IMR-90 (cell line): Measurements from ENCODE around the gene MYOF. TPM values are rescaled to one million over a fixed set of nuclear protein-coding genes. Genes with fewer than 3 reads are reported as not detected.
A peak's percentile ranks its signal among the peaks of the same experiment; 100 is the strongest.
"Not testable (repeated sequence)": the region's sequence is repeated elsewhere in the genome, so short reads cannot be mapped to it uniquely, and the experiment has no call there.

ENCODE experiments used
- ATAC-seq: fragments of 200-7000 bp; cut with Tn5 transposase; 2 replicates; pipeline ENCODE4 v1.9.1; 2020; ENCODE audit warnings: low read depth, mild to moderate bottlenecking, moderate library complexity
- BruUV-seq: library from RNA; stranded (reverse); fragments of 400-500 nt; replicated peaks from 2 replicates; lab custom pipeline; 2021; lab: Mats Ljungman, UMichigan
- CTCF ChIA-PET: fragments of 300-600 bp; formaldehyde crosslinking; extraction: SDS; loops from one replicate; lab custom pipeline; 2021; ENCODE audit warnings: antibody characterized with exemption; lab: Yijun Ruan, JAX
- POLR2A ChIA-PET: fragments of 300-600 bp; sonication (Branson Sonifier 250); formaldehyde crosslinking; loops from one replicate; lab custom pipeline; 2022; ENCODE audit warnings: antibody characterized with exemption; ENCODE audit not compliant: unreplicated experiment; lab: Charles Lee
- DNase-seq: peaks from one replicate; pipeline ENCODE4 v3.0.0; 2013
- H2AFZ ChIP-seq: replicated peaks from 2 replicates; pipeline ENCODE3; 2013; ENCODE audit warnings: low read length, mild to moderate bottlenecking; ENCODE audit not compliant: poor library complexity
- H2AK5ac ChIP-seq: 2 replicates; pipeline ENCODE4 v1.6.1; 2013; ENCODE audit warnings: low read depth, low read length, inconsistent platforms
- H2AK9ac ChIP-seq: replicated peaks from 2 replicates; pipeline ENCODE3; 2013; ENCODE audit warnings: mild to moderate bottlenecking, low read depth, low read length, moderate library complexity; ENCODE audit not compliant: poor library complexity
- H2BK120ac ChIP-seq: 2 replicates; pipeline ENCODE4 v1.6.1; 2013; ENCODE audit warnings: low read depth, low read length, inconsistent platforms
- H2BK15ac ChIP-seq: 3 replicates; pipeline ENCODE4 v1.6.1; 2013; ENCODE audit warnings: low read depth, low read length, inconsistent platforms
- H2BK20ac ChIP-seq: 2 replicates; pipeline ENCODE4 v1.6.1; 2013; ENCODE audit warnings: low read depth, mild to moderate bottlenecking, inconsistent platforms, low read length, moderate library complexity
- H2BK5ac ChIP-seq: 2 replicates; pipeline ENCODE4 v1.6.1; 2013; ENCODE audit warnings: mild to moderate bottlenecking, low read depth, low read length, inconsistent platforms; ENCODE audit not compliant: poor library complexity, severe bottlenecking
- H3K14ac ChIP-seq: replicated peaks from 2 replicates; pipeline ENCODE4 v1.6.1; 2013; ENCODE audit warnings: low read depth, low read length, inconsistent platforms
- H3K18ac ChIP-seq: 2 replicates; pipeline ENCODE4 v1.6.1; 2013; ENCODE audit warnings: low read depth, low read length, control low read depth
- H3K23ac ChIP-seq: 2 replicates; pipeline ENCODE4 v1.6.1; 2013; ENCODE audit warnings: low read depth, low read length, inconsistent platforms
- H3K27ac ChIP-seq: 2 replicates; pipeline ENCODE4 v1.5.1; 2013; ENCODE audit warnings: mild to moderate bottlenecking, control low read depth, low read length; ENCODE audit not compliant: insufficient read depth
- H3K27me3 ChIP-seq: 2 replicates; pipeline ENCODE4 v1.6.1; 2013; ENCODE audit warnings: low read length; ENCODE audit not compliant: control insufficient read depth, insufficient read depth
- H3K36me3 ChIP-seq: 2 replicates; pipeline ENCODE4 v1.6.1; 2013; ENCODE audit warnings: low read length, mixed read lengths; ENCODE audit not compliant: control insufficient read depth, insufficient read depth
- H3K4ac ChIP-seq: 2 replicates; pipeline ENCODE4 v1.6.1; 2013; ENCODE audit warnings: low read depth, low read length, inconsistent platforms
- H3K4me1 ChIP-seq: 2 replicates; pipeline ENCODE4 v1.6.1; 2013; ENCODE audit warnings: low read length, mixed read lengths; ENCODE audit not compliant: control insufficient read depth, insufficient read depth
- H3K4me2 ChIP-seq: 2 replicates; pipeline ENCODE4 v1.6.1; 2013; ENCODE audit warnings: low read depth, mild to moderate bottlenecking, control low read depth, low read length, moderate library complexity
- H3K4me3 ChIP-seq: 2 replicates; pipeline ENCODE4 v1.5.1; 2013; ENCODE audit warnings: low read depth, mild to moderate bottlenecking, control low read depth, low read length, moderate library complexity; ENCODE audit not compliant: insufficient read depth
- H3K56ac ChIP-seq: 2 replicates; pipeline ENCODE4 v1.6.1; 2013; ENCODE audit warnings: low read length, inconsistent platforms; ENCODE audit not compliant: insufficient read depth; ENCODE audit errors: extremely low read depth
- H3K79me1 ChIP-seq, 2 experiments: 2 replicates each; pipeline ENCODE4 v1.6.1; 2013; ENCODE audit warnings: low read length in 2 of 2, inconsistent platforms in 1 of 2, low read depth in 1 of 2
- H3K9ac ChIP-seq: 2 replicates; pipeline ENCODE4 v1.6.1; 2013; ENCODE audit warnings: low read depth, low read length, control low read depth
- H3K9me1 ChIP-seq: 2 replicates; pipeline ENCODE4 v1.6.1; 2013; ENCODE audit warnings: low read length, inconsistent platforms; ENCODE audit not compliant: insufficient read depth
- H3K9me3 ChIP-seq: 2 replicates; pipeline ENCODE4 v1.6.1; 2013; ENCODE audit warnings: low read length; ENCODE audit not compliant: control insufficient read depth, insufficient read depth
- H4K20me1 ChIP-seq: 2 replicates; pipeline ENCODE4 v1.6.1; 2013; ENCODE audit warnings: low read length, inconsistent platforms; ENCODE audit not compliant: insufficient read depth
- H4K5ac ChIP-seq: 2 replicates; pipeline ENCODE4 v1.6.1; 2013; ENCODE audit warnings: mild to moderate bottlenecking, low read depth, low read length, control low read depth
- H4K8ac ChIP-seq, 2 experiments: 2 replicates each; pipeline ENCODE4 v1.6.1; 2013; ENCODE audit warnings: low read depth in 2 of 2, low read length in 2 of 2, control low read depth in 1 of 2, inconsistent platforms in 1 of 2
- H4K91ac ChIP-seq: 2 replicates; pipeline ENCODE4 v1.6.1; 2013; ENCODE audit warnings: low read depth, low read length, inconsistent platforms; ENCODE audit not compliant: insufficient read depth
- FOS ChIP-seq: fragments of 150-350 bp; IDR thresholded peaks from 2 replicates; pipeline ENCODE4 v1.6.1; 2016; ENCODE audit warnings: low read depth, low read length
- MAZ ChIP-seq: IDR thresholded peaks from 2 replicates; pipeline ENCODE4 v1.6.1; 2012; ENCODE audit warnings: low read depth, mild to moderate bottlenecking, low read length, improper control_type of control experiment, moderate library complexity, borderline replicate concordance
- RFX5 ChIP-seq: IDR thresholded peaks from 2 replicates; pipeline ENCODE4 v1.8.0; 2012; ENCODE audit warnings: low read depth, mild to moderate bottlenecking, low read length, moderate library complexity
- WGBS, 2 experiments: methylation state at CpG; one replicate each; pipeline versions ENCODE4 v1.1.5 to v1.1.7; 2013; ENCODE audit warnings: missing lambda C conversion rate in 2 of 2; ENCODE audit not compliant: insufficient read length in 1 of 2; ENCODE audit errors: extremely low coverage in 2 of 2; 5-methylcytosine and 5-hydroxymethylcytosine counted together
- dilution Hi-C: fragments of 300-500 bp; cut with HindIII; formaldehyde crosslinking; loops from one replicate; pipeline ENCODE4 v1.14.3; 2018; ENCODE audit warnings: low sequenced_read_pairs; ENCODE audit not compliant: unreplicated experiment
- in situ Hi-C: fragments of 300-500 bp; cut with MboI; formaldehyde crosslinking; loops from 3 replicates; pipeline ENCODE4 v1.14.3; 2019; ENCODE audit warnings: low sequenced_read_pairs, inconsistent platforms, mixed read lengths
- intact Hi-C: fragments of 100-400 bp; cut with micrococcal nuclease; formaldehyde crosslinking; loops from 2 replicates; pipeline ENCODE4 v1.10.0; 2022
- polyA plus RNA-seq, 3 experiments: library from polyadenylated mRNA; depleted of rRNA; stranded (reverse); fragments of >200 nt; gene quantifications; 2 replicates each; pipeline ENCODE4 v1.2.3, GENCODE V29; 2012; ENCODE audit warnings: low replicate concordance in 1 of 3
- total RNA-seq: library from RNA; depleted of rRNA; stranded (reverse); fragments of >200 nt; gene quantifications from 2 replicates; pipeline ENCODE4 v1.2.3, GENCODE V29; 2012
- TF ChIP-seq, protein P1 (sequence below): conservative IDR thresholded peaks from 2 replicates; pipeline ENCODE4 v1.5.1; 2012; ENCODE audit warnings: mild to moderate bottlenecking, low read depth, low read length, improper control_type of control experiment

MYOF gene
- total and polyA plus RNA-seq, 2 of the 4 experiments (the other 2 are of a cell fraction): 221 to 281 TPM

- in situ Hi-C loops: loop anchor here (25.0 kb wide), 1 partner anchor 428 kb away; no protein-coding TSS in a partner anchor
These were observed 166.9 kb downstream of the MYOF start for GRCh38 chr10:93315246-93315645.

GRCh38 chr10:93314656-93315055, 167.5 kb downstream of the MYOF start:
- POLR2A ChIA-PET, CTCF ChIA-PET: not testable (repeated sequence)

More at GRCh38 chr10:93315246-93315645, 166.9 kb downstream of the MYOF start:
- CTCF ChIA-PET: no interaction called here
- DNase-seq (no peak), ATAC-seq (no peak)
- Histone ChIP-seq H4K5ac (no peak overlapping the region), H2BK15ac (no peak overlapping the region), H2BK120ac (no peak overlapping the region), H3K4me2 (no peak overlapping the region), H3K79me1 (peaks cover 16 to 54% of the 10 kb centered on the region in 2 experiments), H2BK20ac (no peak overlapping the region), H2AK9ac (no peak overlapping the region), H3K27ac (no peak overlapping the region), H3K18ac (no peak overlapping the region), H3K14ac (no peak overlapping the region), H3K27me3 (no peaks in the 10 kb centered on the region), H3K9me1 (peaks cover 11% of the 10 kb centered on the region; the same call in 1 of the 2 replicates), H2AK5ac (no peak overlapping the region), H2BK5ac (no peak overlapping the region), H3K9me3 (no peaks in the 10 kb centered on the region), H3K4ac (no peak overlapping the region), H4K20me1 (peaks cover 3% of the 10 kb centered on the region; the same call in 1 of the 2 replicates), H3K9ac (no peak overlapping the region), H3K36me3 (peaks cover 72% of the 10 kb centered on the region), H3K23ac (no peak overlapping the region; the same call in 1 of the 2 replicates), H3K56ac (no peak overlapping the region), H4K8ac (no peak overlapping the region), H2AFZ (no peak overlapping the region), H3K4me1 (peaks cover 3% of the 10 kb centered on the region; the same call in 1 of the 2 replicates), H4K91ac (no peak overlapping the region), H3K4me3 (no peak overlapping the region)
- BruUV-seq: TSS peak; percentile 12
- WGBS, 2 experiments: 97% methylated on average over 5 of the region's 7 CpGs; no CpG with 5 or more reads in 1 of the 2 experiments
- dilution Hi-C loops (no loop called here), intact Hi-C loops (no loop called here)
- TF ChIP-seq RFX5 (no peak), FOS (no peak), MAZ (no peak)
- TF ChIP-seq, protein P1, sequence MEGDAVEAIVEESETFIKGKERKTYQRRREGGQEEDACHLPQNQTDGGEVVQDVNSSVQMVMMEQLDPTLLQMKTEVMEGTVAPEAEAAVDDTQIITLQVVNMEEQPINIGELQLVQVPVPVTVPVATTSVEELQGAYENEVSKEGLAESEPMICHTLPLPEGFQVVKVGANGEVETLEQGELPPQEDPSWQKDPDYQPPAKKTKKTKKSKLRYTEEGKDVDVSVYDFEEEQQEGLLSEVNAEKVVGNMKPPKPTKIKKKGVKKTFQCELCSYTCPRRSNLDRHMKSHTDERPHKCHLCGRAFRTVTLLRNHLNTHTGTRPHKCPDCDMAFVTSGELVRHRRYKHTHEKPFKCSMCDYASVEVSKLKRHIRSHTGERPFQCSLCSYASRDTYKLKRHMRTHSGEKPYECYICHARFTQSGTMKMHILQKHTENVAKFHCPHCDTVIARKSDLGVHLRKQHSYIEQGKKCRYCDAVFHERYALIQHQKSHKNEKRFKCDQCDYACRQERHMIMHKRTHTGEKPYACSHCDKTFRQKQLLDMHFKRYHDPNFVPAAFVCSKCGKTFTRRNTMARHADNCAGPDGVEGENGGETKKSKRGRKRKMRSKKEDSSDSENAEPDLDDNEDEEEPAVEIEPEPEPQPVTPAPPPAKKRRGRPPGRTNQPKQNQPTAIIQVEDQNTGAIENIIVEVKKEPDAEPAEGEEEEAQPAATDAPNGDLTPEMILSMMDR: no peak
- POLR2A ChIA-PET: no interaction called here

More at GRCh38 chr10:93314656-93315055, 167.5 kb downstream of the MYOF start:
- H3K14ac ChIP-seq, H3K9me3 ChIP-seq, DNase-seq, BruUV-seq, H3K4me1 ChIP-seq, H2AFZ ChIP-seq, H3K18ac ChIP-seq, H3K9ac ChIP-seq, H3K4me3 ChIP-seq, H4K8ac ChIP-seq, H4K5ac ChIP-seq, H3K23ac ChIP-seq, H2BK120ac ChIP-seq, H2BK5ac ChIP-seq, H2BK20ac ChIP-seq, dilution Hi-C loops, H3K27me3 ChIP-seq, H2BK15ac ChIP-seq, H2AK5ac ChIP-seq, H3K56ac ChIP-seq, H4K20me1 ChIP-seq, intact Hi-C loops, H4K91ac ChIP-seq, H3K27ac ChIP-seq, H3K4ac ChIP-seq, H3K4me2 ChIP-seq, H2AK9ac ChIP-seq: not testable (repeated sequence)
- peaks cover 16 to 58% of the 10 kb centered on the region in 2 experiments for H3K79me1 ChIP-seq
- in situ Hi-C loops: loop anchor here (25.0 kb wide), 1 partner anchor 427 kb away; no protein-coding TSS in a partner anchor
- peaks cover 11% of the 10 kb centered on the region; the same call in 1 of the 2 replicates for H3K9me1 ChIP-seq
- peaks cover 73% of the 10 kb centered on the region for H3K36me3 ChIP-seq
- WGBS, 2 experiments: no CpG with 5 or more reads among the region's 3 CpGs
- ATAC-seq: peak; percentile 21; the same call in 1 of the 2 replicates
